ENCODE results near the gene TMEM185A.
"Not testable (repeated sequence)": the region's sequence is repeated elsewhere in the genome, so short reads cannot be mapped to it uniquely, and the experiment has no call there.

The TMEM185A gene

DNA sequence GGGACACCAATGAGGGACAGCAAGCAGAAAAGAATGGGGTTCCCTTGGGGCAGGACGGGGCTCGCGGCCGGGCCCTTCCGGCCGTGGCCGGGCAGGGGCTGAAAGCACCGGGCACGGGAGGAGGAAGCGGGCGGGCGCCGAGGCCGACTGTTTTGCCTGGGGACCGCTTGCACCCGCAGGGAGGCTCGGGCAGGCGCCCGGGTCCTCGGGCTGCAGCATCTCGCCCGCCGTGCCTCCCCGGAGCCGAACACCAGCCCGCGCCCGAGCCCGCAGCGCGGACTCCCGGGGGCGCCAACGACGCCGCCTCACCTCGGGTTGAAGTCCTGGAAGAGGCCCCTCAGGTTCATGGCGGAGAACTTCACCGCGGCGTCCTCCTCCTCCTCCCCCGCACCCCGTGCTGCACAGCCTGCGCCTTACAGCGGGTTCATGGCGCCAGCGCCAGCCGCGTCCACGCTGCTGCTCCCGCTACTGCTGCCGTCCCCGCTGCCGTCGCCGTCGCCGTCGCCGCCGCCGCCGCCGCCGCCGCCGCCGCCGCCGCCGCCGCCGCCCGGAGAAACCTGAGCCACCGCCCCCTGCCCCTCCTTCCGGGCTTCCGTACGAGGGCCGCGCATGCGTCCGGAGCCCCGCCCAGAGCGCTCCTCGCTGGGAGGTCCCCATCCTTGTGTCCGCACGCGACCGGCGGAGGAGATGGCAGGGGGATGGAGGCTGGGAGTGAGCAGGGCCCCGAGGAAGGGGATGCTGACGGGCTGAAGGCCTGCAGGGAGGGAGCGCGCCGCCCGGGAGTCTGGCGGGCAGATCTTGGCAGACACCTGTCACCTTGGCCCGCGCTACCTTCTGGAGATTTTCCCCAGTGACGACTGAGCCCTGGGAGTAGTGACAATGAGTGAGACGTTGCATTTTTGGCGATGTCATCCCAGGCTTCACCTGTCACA is at the start of gene TMEM185A:
Gene TMEM185A (minus strand): TSS at position 559 of the 932 bp plus-strand sequence. CDS start 212 bp downstream, at position 347.
- DNase-seq, result peak; percentile 45 to 68

DNA sequence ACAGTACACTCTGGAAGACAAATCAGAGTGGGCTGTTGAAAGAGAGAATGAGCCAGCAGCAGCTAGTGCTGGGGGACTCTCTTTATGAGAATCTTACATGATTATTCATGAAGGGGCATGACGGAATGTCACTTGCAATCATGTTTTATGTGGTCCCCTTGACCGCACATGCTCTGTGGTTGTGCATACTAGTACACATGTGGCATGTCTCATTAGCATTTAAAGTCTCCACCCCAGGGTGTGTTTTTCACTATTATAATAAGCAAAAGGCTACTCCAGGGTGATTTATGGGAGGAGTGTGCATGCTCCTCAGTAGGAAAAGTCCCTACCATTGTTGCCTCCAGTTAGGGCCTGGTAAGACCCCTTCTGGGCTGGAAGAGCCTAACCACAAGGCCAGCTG is 49.6 kb upstream of the TMEM185A start:
- no peak for DNase-seq

DNA sequence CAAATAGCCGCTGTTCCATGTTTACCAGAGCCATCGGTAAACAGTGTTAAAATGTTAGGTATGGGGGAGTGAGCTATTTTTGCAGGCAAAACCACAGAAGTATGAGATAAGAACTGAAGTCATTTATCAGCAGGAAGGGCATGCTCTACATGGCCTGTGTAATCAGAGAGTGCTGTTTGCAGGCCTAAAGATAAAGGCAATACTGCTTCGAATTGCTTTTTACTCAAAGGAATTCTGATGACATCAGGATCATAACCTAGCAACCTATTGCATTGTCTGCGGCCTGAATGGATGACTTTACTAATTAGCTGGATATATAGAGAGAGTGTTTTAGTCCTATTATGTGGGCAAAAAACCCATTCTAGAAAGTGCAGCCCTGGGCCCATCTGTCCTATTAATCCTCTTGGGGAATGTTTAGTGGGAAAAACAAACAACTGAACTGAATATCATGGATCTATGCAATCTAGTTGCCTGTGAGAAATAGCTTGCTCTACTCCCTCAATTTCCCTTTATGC is 47.6 kb upstream of the TMEM185A start:
- not testable (repeated sequence) for DNase-seq

DNA sequence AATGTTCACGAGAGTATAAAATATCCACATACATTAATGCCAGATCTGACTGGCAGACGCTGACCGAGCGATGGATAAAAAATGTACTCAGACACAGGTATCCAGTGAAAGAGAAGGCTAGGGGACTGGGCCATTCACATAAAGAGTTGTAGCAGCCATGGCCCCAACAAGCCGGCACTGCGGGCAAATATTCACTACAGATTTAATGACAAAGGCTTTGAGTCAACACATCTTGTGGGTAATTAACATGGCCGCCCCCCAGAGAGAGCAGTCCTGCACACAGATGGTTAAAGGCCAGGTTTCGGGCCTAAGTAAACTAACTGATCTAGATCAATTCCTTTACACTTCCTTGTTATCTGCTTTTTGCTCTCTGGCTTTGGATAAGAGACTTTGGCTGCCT is 44.0 kb upstream of the TMEM185A start:
- DNase-seq, result not testable (repeated sequence)

DNA sequence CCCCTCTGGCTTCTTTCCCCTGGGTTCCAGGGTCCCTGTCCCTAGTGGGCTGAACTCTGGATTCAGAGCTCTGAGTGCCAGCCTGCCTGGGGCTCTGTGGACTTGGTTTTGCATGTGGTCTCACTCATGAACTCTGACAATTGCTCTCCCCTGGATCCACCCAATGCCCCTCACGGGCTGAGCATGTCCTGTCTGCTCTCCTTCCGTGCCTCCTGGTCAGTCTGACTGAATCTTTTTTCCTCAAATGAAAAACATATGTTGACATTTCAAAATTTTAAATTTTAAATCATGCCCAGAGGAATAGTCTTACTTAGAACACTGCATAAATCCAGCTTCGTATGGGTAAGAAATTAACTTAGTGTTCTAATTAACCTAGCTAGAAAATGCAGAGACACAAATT is 43.5 kb upstream of the TMEM185A start:
- DNase-seq, result not testable (repeated sequence)

DNA sequence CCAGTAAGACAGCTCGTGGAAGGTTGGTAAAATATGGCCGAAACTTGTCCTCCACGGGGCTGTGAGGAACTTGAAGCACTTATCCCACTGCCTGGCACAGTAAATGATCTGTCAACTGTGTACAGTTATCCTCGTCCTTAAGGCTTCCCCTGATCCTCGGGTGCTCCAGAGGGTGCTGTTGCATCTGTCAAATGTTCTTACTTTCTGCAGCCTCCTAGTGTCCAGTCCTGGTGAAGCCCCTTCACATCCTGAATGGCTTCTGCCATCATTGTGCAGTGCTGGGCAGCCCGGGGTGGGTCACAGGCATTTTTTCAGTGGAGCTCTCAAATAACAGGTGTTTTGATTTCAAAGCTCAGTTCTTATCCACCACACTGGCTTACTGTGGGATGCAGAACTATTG is 29.0 kb upstream of the TMEM185A start:
- DNase-seq, result not testable (repeated sequence)

DNA sequence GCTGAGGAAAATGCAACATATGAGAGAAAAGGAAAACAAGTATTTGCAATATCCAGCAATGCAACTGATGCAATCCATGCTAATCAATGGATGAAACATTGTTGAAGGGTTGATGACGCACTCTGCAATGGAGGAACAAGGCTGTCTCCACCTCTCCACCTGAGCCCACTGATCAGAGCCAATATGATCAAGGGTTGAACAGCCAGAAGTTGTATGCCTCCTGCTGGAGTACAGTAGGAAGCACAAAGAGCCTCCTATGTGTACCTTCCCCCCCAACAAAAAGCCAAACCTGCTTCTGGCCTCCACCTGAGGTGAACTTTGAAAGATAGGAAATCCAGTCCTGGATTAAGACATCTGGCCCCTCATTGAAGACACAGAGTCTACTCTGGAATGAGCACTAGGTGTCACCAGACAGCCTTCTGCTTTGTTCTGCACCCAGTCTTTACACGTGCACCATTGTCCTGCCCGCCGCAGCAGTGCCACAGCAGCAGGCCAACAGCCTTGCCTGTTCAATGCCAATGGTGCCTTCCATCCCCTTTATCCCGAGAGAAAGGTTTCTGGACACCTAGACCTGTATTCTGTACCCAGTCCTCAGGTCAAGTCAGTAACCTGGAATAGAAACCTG is 24.8 kb upstream of the TMEM185A start:
- not testable (repeated sequence) for DNase-seq

DNA sequence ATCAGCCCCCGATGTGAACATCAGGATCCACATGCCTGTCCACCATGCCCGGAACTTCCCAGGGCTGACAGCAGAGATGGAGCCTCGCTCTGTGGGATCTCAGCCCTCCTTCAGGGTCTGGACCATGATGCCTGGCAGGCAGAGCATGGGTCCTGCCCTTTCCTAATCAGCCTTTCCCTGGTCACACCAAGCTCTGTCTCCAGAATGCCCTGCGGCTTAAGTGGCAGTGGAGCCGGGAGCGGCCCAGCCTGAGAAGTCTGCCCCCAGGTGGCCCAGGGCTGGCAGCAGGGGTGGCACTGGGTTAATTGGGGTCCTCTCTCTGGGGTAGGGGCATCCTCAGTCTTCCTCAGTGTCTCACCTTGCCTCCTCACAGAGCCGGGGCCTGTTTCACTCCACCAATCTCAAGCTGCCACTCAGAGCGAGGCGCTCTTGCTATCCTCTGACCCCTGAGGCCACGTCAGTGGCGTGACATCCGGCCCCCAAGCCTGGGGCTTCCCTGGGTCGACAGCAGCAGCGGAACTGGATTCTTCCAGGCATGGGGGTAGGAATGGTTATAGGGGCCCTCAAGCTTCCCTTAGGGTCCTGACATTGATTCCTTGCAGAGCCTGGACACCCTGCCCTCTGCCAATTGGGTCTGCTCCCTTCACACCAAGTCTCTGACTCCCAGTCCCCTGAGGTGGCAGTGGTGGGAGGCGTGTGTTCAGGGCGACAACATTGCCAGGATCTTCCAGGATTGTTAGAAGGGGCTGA is 20.8 kb upstream of the TMEM185A start:
- no peak for DNase-seq

DNA sequence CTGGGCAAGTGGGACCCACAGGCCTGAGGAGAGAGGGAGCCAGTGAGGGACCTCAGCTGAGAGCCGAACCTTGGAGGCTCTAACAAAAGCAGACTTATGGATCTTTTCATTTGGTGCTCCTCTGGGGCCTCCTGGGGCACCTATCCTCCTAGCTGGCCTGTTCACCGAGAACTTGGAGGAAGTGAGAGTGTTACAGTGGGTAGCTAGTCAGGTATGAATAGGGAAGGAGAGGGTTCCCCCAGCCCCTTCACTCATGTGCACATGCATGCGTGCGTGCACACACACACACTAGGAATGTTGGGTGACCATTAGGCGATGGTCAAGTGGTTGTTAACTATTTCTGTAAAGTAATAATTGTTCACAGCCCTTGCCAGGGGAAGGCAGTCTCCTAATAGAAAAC is 18.6 kb upstream of the TMEM185A start:
- no peak for DNase-seq

DNA sequence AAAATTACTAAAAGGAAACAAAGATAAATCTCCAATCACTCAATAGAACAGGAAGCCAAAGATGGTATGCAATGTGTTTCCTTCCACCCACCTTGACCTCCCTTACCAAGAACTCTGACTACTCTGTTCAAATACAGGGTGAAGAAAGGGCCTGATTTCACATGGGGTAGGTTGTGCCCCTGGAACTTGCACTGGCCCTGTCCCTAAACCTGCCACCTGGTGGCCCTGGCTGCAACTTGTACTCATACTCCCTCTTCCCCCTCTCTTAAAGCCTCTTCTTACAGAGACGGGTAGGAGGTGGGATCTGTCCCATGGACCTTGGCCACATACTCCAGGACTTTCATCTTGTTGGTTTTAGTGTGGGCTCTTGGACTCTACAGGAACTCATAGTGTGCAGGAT is 17.3 kb upstream of the TMEM185A start:
- DNase-seq, result no peak

DNA sequence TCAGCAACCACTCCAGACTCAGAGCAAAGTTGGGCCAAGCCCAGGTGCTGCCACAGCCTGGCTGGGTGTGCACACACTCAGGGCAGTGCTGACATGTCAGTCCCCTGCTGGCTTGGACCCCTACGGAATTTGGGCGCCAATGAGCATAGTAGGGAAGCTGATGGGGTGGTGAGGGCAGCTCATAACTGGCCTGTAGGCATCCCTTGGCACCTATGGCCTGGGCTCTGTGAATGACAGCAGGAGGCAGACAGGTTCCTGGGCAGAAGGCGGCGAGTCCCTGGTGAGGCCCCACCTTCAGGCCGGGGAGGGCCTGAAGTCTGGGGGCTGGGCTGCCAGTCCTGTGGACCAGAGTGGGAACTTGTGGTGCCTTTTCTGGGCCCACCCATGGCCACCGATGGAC is 15.9 kb upstream of the TMEM185A start:
- no peak for DNase-seq

DNA sequence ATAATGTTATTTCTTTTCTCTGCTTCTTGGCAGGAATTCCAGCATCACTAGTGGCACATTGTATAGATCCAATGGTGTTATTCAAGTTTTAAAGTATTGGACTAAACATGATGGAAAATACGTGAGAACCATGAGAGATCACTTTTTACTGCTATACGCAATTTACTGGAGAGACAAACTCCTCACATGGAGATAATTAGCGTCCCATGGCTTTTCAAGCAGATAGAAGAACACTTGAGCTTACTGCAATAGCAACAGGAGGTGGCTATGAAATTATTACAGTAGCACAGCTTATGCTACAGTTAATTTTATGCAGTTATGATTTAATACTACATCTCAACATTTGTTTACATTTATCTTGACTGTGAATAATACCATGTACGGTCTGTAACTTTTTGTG is 11.9 kb upstream of the TMEM185A start:
- no peak for DNase-seq

DNA sequence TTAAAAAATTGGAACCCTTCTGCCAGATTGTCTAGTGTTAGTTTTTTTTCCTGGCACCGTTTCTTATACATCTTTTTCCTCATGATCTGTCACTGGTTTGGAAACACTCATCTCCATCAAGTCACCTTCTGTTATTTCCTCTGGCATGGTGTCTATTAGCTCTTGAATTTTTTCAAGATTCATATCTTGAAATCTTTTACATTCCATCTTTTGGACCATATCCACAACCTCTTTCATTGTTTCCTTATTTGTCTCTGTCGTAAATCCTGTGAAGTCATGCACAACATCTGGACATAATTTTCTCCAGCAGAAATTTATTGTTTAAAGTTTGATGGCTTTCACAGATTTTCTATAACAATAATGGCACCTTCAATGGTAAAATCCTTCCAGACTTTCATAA is 10.2 kb upstream of the TMEM185A start:
- no peak for DNase-seq

DNA sequence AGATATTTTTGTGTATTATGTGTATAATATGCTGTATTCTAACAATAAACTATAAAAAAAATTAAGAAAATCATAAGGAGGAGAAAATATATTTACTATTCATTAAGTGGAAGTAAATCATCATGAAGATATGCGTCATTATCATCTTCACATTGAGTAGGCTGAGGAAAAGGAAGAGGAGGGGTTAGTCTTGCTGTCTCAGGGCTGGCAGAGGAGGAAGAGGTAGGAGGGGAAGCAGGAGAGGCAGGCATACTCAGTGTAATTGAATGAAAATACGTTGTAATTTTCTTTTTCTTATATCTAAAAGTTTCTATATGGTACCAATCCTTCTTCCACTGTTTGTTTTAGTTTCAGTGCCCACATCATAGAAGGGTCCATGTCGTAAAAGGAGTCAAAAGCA is 9.8 kb upstream of the TMEM185A start:
- DNase-seq, result no peak

DNA sequence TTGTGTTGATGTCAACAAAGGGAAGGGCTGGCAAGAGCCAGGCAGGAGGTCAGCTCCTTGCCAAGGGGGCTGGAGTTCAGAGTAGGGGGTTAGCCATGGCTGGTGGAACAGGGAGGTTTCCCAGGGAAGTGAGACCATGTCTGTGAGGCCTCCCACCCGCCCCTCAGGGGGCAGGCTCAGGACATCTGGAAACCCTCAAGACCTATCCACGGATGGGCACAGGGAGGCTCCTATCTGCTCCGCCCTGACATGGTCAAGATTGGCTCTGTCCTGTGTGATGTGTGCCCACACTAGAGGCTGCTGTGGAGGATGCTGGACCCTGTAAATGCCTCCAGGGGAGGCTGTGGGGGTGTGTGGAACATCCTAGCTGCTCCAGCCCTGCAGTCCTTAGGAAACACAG is 8.0 kb upstream of the TMEM185A start:
- no peak for DNase-seq

DNA sequence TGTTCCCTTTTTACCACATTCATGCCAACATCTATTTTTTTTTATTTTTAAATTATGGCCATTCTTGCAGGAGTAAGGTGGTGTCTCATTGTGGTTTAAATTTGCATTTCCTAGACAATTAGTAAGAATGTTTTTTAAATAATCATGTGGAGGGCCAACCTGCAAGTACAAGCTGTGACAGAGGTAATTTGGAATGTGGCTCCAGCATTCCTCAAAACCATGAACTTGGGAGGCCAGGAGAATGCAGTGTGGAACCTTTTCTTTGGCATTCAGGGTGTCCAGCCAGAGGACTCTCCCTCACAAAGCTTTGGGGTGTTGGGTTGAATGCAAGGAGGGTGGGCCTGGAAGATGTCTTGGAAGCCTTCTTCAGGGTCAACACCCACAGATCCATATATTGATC is 7.3 kb upstream of the TMEM185A start:
- no peak for DNase-seq

DNA sequence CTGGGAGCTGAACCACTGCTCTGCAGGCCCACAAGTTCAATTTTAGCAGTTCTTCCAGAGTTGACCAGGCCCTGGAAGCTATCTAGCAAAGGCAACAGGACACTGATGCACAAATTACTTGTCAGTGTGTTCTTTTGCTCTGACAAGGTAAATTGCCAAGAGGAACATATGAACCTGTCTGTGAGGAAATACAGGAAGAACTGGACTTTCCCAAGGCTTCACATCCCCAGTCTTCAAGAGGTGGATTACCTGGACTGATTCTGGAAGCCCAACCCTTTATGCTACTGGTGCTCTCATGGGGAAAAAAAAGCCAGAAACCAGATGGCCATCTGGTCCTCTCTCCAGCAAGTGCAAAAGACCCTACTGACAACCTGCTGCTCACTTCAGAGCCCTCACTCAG is 1.9 kb upstream of the TMEM185A start:
- no peak for DNase-seq

DNA sequence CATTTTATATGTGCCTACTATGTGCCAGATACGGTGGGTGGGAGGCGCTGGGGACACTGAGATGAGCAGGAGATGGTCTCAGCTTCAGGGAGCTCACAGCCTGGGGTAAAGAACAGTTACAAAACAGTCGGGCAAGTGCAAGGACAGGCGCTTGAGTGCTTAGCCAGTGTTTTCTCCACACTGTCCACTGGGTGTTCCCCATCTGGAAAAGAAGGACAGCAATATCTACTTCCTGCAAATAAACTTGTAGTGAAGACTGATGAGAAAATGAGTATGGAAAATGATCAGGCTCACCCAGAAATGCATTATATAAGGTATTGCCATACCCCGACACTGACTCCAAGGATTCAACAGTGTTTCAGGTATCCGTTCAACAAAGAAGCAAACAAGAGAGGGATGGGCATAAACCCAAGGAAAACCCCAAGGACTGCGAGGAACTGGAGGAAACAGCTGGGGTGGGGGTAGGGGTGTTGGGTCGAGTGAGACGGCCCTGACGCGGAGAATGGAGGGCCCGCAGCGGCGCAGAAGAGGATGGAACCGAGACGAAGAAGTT is 835 bp downstream of the TMEM185A start:
- DNase-seq, result peak; percentile 5 to 36

DNA sequence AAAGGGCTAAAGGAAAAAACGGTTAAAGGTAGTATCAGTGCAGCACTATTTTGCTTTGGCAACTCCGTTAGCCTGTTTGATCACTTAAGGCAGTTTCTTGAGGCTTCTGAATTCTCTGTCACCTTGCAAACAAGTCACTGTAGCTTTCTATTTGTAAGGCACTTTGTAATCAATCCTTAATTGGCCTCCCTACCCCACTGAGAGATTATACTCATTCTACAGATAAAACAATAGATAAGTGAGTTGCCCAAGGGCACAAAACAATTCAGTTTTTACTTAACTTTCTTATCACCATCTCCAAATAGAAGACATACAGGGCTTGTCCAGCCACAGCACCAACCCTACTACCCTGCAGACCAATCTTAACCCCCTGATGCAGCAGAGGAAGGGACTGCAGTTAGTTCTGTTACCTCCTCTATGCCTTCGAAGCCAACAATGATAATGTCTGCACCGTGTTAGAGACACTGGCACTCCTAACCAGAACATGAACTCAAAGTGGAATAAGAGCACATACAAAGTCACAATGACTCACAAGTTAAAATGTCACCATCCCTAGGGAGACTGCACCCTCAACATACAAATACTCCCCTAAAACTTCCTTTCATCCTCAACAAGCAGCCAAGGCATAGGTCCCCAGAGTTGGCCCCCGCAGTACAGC is 1.7 kb downstream of the TMEM185A start:
- no peak for DNase-seq

DNA sequence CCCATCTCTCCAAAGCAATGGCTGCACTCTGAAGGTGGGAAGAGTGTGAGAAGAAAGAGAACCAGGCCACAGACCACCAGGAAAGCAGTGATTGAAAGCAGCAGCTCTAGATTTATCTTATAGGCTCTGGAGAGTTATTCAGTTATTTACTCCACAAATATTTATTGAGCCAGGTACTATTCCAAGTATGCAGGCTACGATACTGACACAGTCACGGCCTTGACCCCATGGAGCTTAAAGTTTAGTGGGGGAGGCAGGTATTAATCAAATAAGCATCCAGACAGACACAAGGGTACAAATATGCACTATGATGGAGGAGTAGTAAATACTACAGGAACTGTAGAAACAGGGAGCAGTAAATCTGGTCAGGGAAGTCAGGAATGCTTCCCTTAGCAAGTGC is 2.8 kb downstream of the TMEM185A start:
- no peak for DNase-seq

DNA sequence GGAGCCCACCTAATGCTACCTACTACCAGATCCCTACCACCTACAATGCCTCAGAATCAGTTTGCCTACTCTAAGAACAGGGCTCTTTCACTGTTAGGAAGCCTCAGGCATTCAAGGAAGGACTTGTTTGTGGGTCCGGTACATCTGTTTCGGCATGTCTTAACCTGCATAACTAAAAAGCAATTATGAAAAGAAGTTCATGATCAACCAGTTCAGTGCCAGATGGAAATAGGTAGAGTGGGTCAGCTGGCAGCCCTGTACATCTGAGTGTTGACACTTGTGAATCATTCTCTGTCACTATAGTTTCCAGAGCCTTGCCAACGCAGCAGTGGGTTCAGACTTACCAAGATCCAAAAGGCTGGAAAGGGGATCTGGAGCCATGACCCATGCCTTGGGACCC is 3.3 kb downstream of the TMEM185A start:
- DNase-seq, result peak in 1 of 2 experiments; percentile 18

DNA sequence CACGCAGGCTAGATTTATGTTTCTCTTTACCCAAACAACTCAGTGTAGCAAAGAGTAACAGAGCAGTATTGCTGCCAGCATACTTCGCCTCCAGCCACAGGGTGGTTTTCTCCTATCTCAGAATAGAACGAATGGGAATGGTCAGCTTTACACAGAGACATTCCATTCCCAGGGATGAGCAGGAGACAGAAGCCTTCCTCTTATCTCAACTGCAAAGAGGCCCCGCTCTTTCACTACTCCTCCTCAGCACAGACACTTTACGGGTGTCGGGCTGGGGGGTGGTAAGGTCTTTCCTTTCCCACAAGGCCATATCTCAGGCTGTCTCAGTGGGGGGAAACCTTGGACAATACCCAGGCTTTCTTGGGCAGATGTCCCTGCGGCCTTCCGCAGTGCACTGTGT is 4.8 kb downstream of the TMEM185A start:
- not testable (repeated sequence) for DNase-seq

Data from NCI-H524 (cell line).